Cardiac atrium fibroblast (primary cell): ENCODE results near the gene ZNF214. TPM values are rescaled to one million over a fixed set of nuclear protein-coding genes. Genes with fewer than 3 reads are reported as not detected.

Experiments
- total RNA-seq: library from RNA; depleted of rRNA; stranded (reverse); fragments of >200 nt; gene quantifications from 2 replicates; pipeline ENCODE4 v1.2.3, GENCODE V29; 2015

Gene ZNF214
- 1.8 and 5.8 TPM in 2 replicates for total RNA-seq

DNA sequence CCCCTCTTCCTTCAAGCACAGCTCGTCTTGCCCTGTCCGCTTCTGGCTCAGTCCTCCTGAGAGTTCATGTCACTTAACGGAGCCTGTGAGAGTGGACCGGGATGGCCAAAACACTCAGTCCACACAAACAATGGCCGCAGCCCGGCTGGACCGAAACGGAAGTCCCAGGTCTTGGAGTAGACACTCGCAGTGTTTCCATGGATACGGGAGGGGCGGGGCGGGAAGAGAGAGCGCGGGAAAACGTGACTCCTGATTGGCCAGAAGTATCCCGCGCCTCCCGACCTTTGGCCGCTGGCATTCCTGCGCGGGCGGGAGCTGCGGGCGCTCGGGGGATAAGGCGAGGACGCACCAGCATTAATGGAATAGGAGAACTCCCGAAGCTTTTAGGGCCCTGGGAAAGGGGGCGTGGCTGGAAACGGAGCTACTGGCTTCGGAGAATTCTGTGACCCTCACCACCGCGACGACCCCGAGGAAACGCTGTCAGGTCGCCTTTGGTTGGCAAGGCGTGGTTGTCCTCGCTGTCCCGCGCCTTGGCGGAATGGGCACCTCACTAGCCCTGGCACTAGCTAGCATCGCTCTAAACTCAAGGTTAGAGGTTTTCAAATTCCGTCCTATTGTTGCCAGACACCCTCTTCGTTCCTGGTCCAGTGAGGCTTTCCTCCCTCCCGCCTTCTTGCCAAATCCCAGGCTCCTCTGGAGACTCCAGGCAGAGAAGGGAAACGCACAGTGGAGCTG is at the start of gene ZNF214, which contains the start of gene NLRP14:
ZNF214 (minus strand) TSS at position 164 of the 735 bp plus-strand sequence. CDS start 17,511 bp downstream, outside the sequence.
NLRP14 (plus strand) TSS at position 297 of the 735 bp plus-strand sequence. CDS start 18,108 bp downstream, outside the sequence.

Other genes with a start within 250 kb of the ZNF214 start
- not detected in 2 replicates for gene OR2AG2, start 248.4 kb downstream of the ZNF214 start, total RNA-seq
- not detected in 2 replicates for gene OR2AG1, start 237.3 kb downstream of the ZNF214 start, total RNA-seq
- gene OR6A2, start 220.7 kb downstream of the ZNF214 start, total RNA-seq = 0.65 and 3.4 TPM in 2 replicates
- not detected in 2 replicates for gene OR10A5, start 174.7 kb downstream of the ZNF214 start, total RNA-seq
- not detected in 2 replicates for gene OR10A2, start 157.3 kb downstream of the ZNF214 start, total RNA-seq
- gene OR10A4, start 143.7 kb downstream of the ZNF214 start, total RNA-seq = not detected in 2 replicates
- not detected in 2 replicates for gene OR2D2, start 127.8 kb downstream of the ZNF214 start, total RNA-seq
- gene OR2D3, start 99.3 kb downstream of the ZNF214 start, total RNA-seq = not detected in 2 replicates
- gene ZNF215, start 93.9 kb downstream of the ZNF214 start, total RNA-seq = 3.1 and 6.7 TPM in 2 replicates
- gene NLRP14, start 133 bp upstream of the ZNF214 start, total RNA-seq = 0.49 TPM in 1 of 2 replicates, not detected in the other
- not detected in 2 replicates for gene RBMXL2, start 68.7 kb upstream of the ZNF214 start, total RNA-seq
- not detected in 2 replicates for gene SYT9, start 231.6 kb upstream of the ZNF214 start, total RNA-seq